ENCODE data around the gene CRYGN. TPM values are rescaled to one million over a fixed set of nuclear protein-coding genes. Genes with fewer than 3 reads are reported as not detected.

The CRYGN gene
- total and polyA plus RNA-seq, 9 of the 15 experiments (the other 6 are each of a cell fraction or from before 2014, with no cell fraction given), result not detected

DNA sequence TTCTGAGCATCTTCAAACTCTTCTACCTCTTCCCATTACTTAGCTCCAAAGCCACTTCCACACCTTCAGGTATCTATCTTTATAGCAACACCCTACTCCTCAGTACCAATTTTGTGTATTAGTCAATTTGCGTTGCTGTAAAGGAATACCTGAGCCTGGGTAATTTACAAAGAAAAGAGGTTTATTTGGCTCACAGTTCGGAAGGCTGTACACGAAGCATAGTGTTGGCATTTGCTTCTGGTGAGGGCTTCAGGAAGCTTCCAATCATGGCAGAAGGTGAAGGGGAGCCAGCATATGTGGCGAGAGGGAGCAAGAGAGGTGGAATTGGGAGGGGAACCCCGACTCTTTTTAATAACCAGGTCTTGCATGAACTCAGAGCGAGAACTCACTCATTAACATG lies 17.6 kb upstream of the CRYGN start:
- Histone ChIP-seq H2AFZ (ENCODE audit: low read depth, low read length) (no peak overlapping the region), H3K36me3 (ENCODE audit: control insufficient read depth, insufficient read depth, low read length) (no peaks in the 10 kb centered on the region), H3K79me2 (ENCODE audit: control insufficient read depth, insufficient read depth, low read length) (no peaks in the 10 kb centered on the region), H3K9ac (ENCODE audit: insufficient read depth in 1 of 2, low read depth in 2 of 2, low read length in 2 of 2) (no peak overlapping the region), H3K4me1 (replicated peaks in 1 of 2; ENCODE audit: control insufficient read depth in 2 of 2, insufficient read depth in 2 of 2, low read length in 2 of 2) (peaks cover 0 to 10% of the 10 kb centered on the region in 2 experiments; a peak in 1 of 5 replicates), H3K27ac (ENCODE audit: extremely low read depth, low read depth, low read length) (no peak overlapping the region), H3K4me3 (no peak overlapping the region), H4K20me1 (replicated peaks; ENCODE audit: control insufficient read depth, insufficient read depth, low read length) (peaks cover 6% of the 10 kb centered on the region; the same call in 1 of the 2 replicates), H3K9me1 (ENCODE audit: control insufficient read depth, insufficient read depth, low read length) (no peaks in the 10 kb centered on the region), H3K27me3 (ENCODE audit: control insufficient read depth in 2 of 2, insufficient read depth in 2 of 2, low read length in 2 of 2) (peaks cover 53 to 76% of the 10 kb centered on the region in 2 experiments), H3K4me2 (ENCODE audit: insufficient read depth, low read length) (no peak overlapping the region), H3K9me3 (replicated peaks; ENCODE audit: control insufficient read depth, insufficient read depth, low read depth, low read length) (peaks cover 5% of the 10 kb centered on the region)
- BruUV-seq (replicated peaks), result no TSS peak
- TF ChIP-seq ZNF766 (CRISPR knock-in tag; conservative IDR thresholded peaks at IDR 0.05), result peak; percentile 93
- TF ChIP-seq MITF (IDR thresholded peaks at IDR 0.05), result no peak
- WGBS (ENCODE audit: insufficient coverage, low coverage, missing lambda C conversion rate), result 4% methylated on average over 6 of the region's 6 CpGs
- FAIRE-seq (no peak), ATAC-seq (no peak), DNase-seq (ENCODE audit: extremely low read depth in 1 of 4, low spot score in 3 of 4) (no peak)
- ChIA-PET POLR2A (interaction anchor here (0.7 kb wide), 1 partner anchor 103 kb away, joined by 3 read pairs; no protein-coding TSS in a partner anchor), CTCF (ENCODE audit: low intra/inter-chr PET ratio) (no interaction called here)
- in situ Hi-C loops (cut with MboI) (no loop called here), intact Hi-C loops (cut with micrococcal nuclease) (loop anchor here (5.0 kb wide), 1 partner anchor 175 kb away; no protein-coding TSS in a partner anchor)

GRCh38 chr7:151456782-151457181 lies 16.8 kb upstream of the CRYGN start:
- TF ChIP-seq ILF3 (IDR thresholded peaks at IDR 0.05; ENCODE audit: borderline replicate concordance) (no peak), SRSF1 (IDR thresholded peaks at IDR 0.05; ENCODE audit: low read depth, low read length) (no peak), IRF2 (CRISPR knock-in tag; IDR thresholded peaks at IDR 0.05) (no peak), E2F4 (CRISPR knock-in tag; IDR thresholded peaks at IDR 0.05; ENCODE audit: low read depth) (no peak)
- TF ChIP-seq, protein P1, sequence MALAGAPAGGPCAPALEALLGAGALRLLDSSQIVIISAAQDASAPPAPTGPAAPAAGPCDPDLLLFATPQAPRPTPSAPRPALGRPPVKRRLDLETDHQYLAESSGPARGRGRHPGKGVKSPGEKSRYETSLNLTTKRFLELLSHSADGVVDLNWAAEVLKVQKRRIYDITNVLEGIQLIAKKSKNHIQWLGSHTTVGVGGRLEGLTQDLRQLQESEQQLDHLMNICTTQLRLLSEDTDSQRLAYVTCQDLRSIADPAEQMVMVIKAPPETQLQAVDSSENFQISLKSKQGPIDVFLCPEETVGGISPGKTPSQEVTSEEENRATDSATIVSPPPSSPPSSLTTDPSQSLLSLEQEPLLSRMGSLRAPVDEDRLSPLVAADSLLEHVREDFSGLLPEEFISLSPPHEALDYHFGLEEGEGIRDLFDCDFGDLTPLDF (CRISPR knock-in tag; IDR thresholded peaks at IDR 0.05), result no peak
- Histone ChIP-seq H3K79me2 (ENCODE audit: control insufficient read depth, insufficient read depth, low read length) (no peaks in the 10 kb centered on the region), H3K9me1 (ENCODE audit: control insufficient read depth, insufficient read depth, low read length) (no peaks in the 10 kb centered on the region), H3K9ac (ENCODE audit: insufficient read depth in 1 of 2, low read depth in 2 of 2, low read length in 2 of 2) (no peak overlapping the region), H3K4me2 (ENCODE audit: insufficient read depth, low read length) (no peak overlapping the region), H2AFZ (ENCODE audit: low read depth, low read length) (no peak overlapping the region), H3K27me3 (ENCODE audit: control insufficient read depth in 2 of 2, insufficient read depth in 2 of 2, low read length in 2 of 2) (peaks cover 60 to 84% of the 10 kb centered on the region in 2 experiments), H4K20me1 (replicated peaks; ENCODE audit: control insufficient read depth, insufficient read depth, low read length) (peaks cover 6% of the 10 kb centered on the region; the same call in 1 of the 2 replicates), H3K9me3 (replicated peaks; ENCODE audit: control insufficient read depth, insufficient read depth, low read depth, low read length) (no peaks in the 10 kb centered on the region), H3K4me3 (no peak overlapping the region), H3K36me3 (ENCODE audit: control insufficient read depth, insufficient read depth, low read length) (no peaks in the 10 kb centered on the region), H3K4me1 (replicated peaks in 1 of 2; ENCODE audit: control insufficient read depth in 2 of 2, insufficient read depth in 2 of 2, low read length in 2 of 2) (peaks cover 0 to 16% of the 10 kb centered on the region in 2 experiments; a peak in 1 of 5 replicates), H3K27ac (ENCODE audit: extremely low read depth, low read depth, low read length) (no peak overlapping the region)
- intact Hi-C loops (cut with micrococcal nuclease) (loop anchor here (5.0 kb wide), 1 partner anchor 176 kb away; no protein-coding TSS in a partner anchor), in situ Hi-C loops (cut with MboI) (no loop called here)
- WGBS (ENCODE audit: insufficient coverage, low coverage, missing lambda C conversion rate), result 3% methylated on average over 4 of the region's 4 CpGs
- no peak for FAIRE-seq
- no TSS peak for BruUV-seq (replicated peaks)
- DNase-seq (ENCODE audit: extremely low read depth in 1 of 4, low spot score in 3 of 4), result no peak
- ATAC-seq, result no peak
- ChIA-PET POLR2A (interaction anchor here (0.7 kb wide), 1 partner anchor 103 kb away, joined by 3 read pairs; no protein-coding TSS in a partner anchor), CTCF (ENCODE audit: low intra/inter-chr PET ratio) (no interaction called here)
